Measurements from ENCODE around the gene MAP4K4. TPM values are rescaled to one million over a fixed set of nuclear protein-coding genes. Genes with fewer than 3 reads are reported as not detected.

The MAP4K4 gene
- total and polyA plus RNA-seq, 8 donors = 80.2 to 143 (median 129) TPM

GRCh38 chr2:101803128-101803527 is 105.6 kb downstream of the MAP4K4 start:
- Histone ChIP-seq H3K4me3 (no peak overlapping the region), H3K27me3 (no peaks in the 10 kb centered on the region), H3K36me3 (no peaks in the 10 kb centered on the region), H3K9me3 (no peaks in the 10 kb centered on the region), H3K4me1 (peaks cover 0 to 36% of the 10 kb centered on the region in 2 donors), H3K27ac (no peak overlapping the region)
- ATAC-seq (no peak), DNase-seq (no peak)
- intact Hi-C loops (cut with DNase I) = no loop called here
- TF ChIP-seq CTCF (IDR thresholded peaks at IDR 0.05) = no peak

- no peak for ATAC-seq
- Histone ChIP-seq H3K4me3 (no peak overlapping the region), H3K9me3 (no peaks in the 10 kb centered on the region), H3K4me1 (peaks cover 0 to 36% of the 10 kb centered on the region in 2 donors), H3K36me3 (no peaks in the 10 kb centered on the region), H3K27me3 (no peaks in the 10 kb centered on the region), H3K27ac (no peak overlapping the region)
- no peak for TF ChIP-seq CTCF (IDR thresholded peaks at IDR 0.05)
- intact Hi-C loops (cut with DNase I) = no loop called here
- no peak for DNase-seq
These were observed 106.6 kb downstream of the MAP4K4 start for GRCh38 chr2:101803945-101804696.

- no peak overlapping the region for H3K27ac ChIP-seq
These were observed 107.9 kb downstream of the MAP4K4 start for GRCh38 chr2:101805152-101806088.

GRCh38 chr2:101806123-101806522 is 108.6 kb downstream of the MAP4K4 start:
- H3K4me3 ChIP-seq = no peak overlapping the region
- H3K4me1 ChIP-seq = peaks cover 0 to 36% of the 10 kb centered on the region in 2 donors
- no peaks in the 10 kb centered on the region for H3K27me3 ChIP-seq
- TF ChIP-seq CTCF (IDR thresholded peaks at IDR 0.05) = no peak
- no peaks in the 10 kb centered on the region for H3K9me3 ChIP-seq
- ATAC-seq = no peak
- intact Hi-C loops (cut with DNase I) = no loop called here
- no peak for DNase-seq
- H3K27ac ChIP-seq = no peak overlapping the region
- H3K36me3 ChIP-seq = no peaks in the 10 kb centered on the region

More at GRCh38 chr2:101805152-101806088, 107.9 kb downstream of the MAP4K4 start:
- no peak overlapping the region for H3K4me3 ChIP-seq
- no peaks in the 10 kb centered on the region for H3K36me3 ChIP-seq
- intact Hi-C loops (cut with DNase I) = no loop called here
- H3K9me3 ChIP-seq = no peaks in the 10 kb centered on the region
- TF ChIP-seq CTCF (IDR thresholded peaks at IDR 0.05) = no peak
- ATAC-seq (no peak), DNase-seq (no peak)
- no peaks in the 10 kb centered on the region for H3K27me3 ChIP-seq
- peaks cover 0 to 36% of the 10 kb centered on the region in 2 donors for H3K4me1 ChIP-seq

- Histone ChIP-seq H3K27me3 (no peaks in the 10 kb centered on the region), H3K9me3 (no peaks in the 10 kb centered on the region), H3K4me3 (no peak overlapping the region), H3K27ac (no peak overlapping the region), H3K4me1 (peaks cover 0 to 36% of the 10 kb centered on the region in 2 donors), H3K36me3 (no peaks in the 10 kb centered on the region)
- intact Hi-C loops (cut with DNase I) = no loop called here
- no peak for TF ChIP-seq CTCF (IDR thresholded peaks at IDR 0.05)
- no peak for DNase-seq
- ATAC-seq = no peak
These were observed 109.2 kb downstream of the MAP4K4 start for GRCh38 chr2:101806701-101807100.

All from left lung (tissue), 10 donors.